HG02759 (cell line): ENCODE results near the gene OSBPL8.
"Not testable (repeated sequence)": the region's sequence is repeated elsewhere in the genome, so short reads cannot be mapped to it uniquely, and the experiment has no call there.

Source experiments
- ATAC-seq: cut with Tn5 transposase; IDR thresholded peaks from one replicate; pipeline ENCODE4 v1.9.1; 2021; ENCODE audit warnings: mild to moderate bottlenecking, moderate library complexity; ENCODE audit not compliant: unreplicated experiment

The OSBPL8 gene

GRCh38 chr12:76422543-76423438 lies 136.8 kb downstream of the OSBPL8 start:
- ATAC-seq: no peak

- ATAC-seq: no peak
Observed at GRCh38 chr12:76422154-76422542, 137.4 kb downstream of the OSBPL8 start.

- ATAC-seq: no peak
Observed at GRCh38 chr12:76421046-76421445, 138.5 kb downstream of the OSBPL8 start.

- ATAC-seq: no peak
Observed at GRCh38 chr12:76420222-76420621, 139.3 kb downstream of the OSBPL8 start.

- no peak for ATAC-seq
Observed at GRCh38 chr12:76417116-76417515, 142.5 kb downstream of the OSBPL8 start.

- no peak for ATAC-seq
Observed at GRCh38 chr12:76413121-76413520, 146.4 kb downstream of the OSBPL8 start.

GRCh38 chr12:76410781-76411180 lies 148.8 kb downstream of the OSBPL8 start:
- no peak for ATAC-seq

GRCh38 chr12:76410371-76410770 lies 149.2 kb downstream of the OSBPL8 start:
- no peak for ATAC-seq

GRCh38 chr12:76409074-76409473 lies 150.5 kb downstream of the OSBPL8 start:
- ATAC-seq: no peak

- ATAC-seq: no peak
Observed at GRCh38 chr12:76407710-76408109, 151.9 kb downstream of the OSBPL8 start.

GRCh38 chr12:76402259-76402658 lies 157.3 kb downstream of the OSBPL8 start:
- no peak for ATAC-seq

GRCh38 chr12:76400136-76400535 lies 159.4 kb downstream of the OSBPL8 start:
- no peak for ATAC-seq

GRCh38 chr12:76399040-76399439 lies 160.5 kb downstream of the OSBPL8 start:
- ATAC-seq: no peak

GRCh38 chr12:76398106-76398505 lies 161.5 kb downstream of the OSBPL8 start:
- ATAC-seq: no peak

- ATAC-seq: no peak
Observed at GRCh38 chr12:76391461-76391860, 168.1 kb downstream of the OSBPL8 start.

GRCh38 chr12:76387614-76388013 lies 172.0 kb downstream of the OSBPL8 start:
- no peak for ATAC-seq

GRCh38 chr12:76384560-76384959 lies 175.0 kb downstream of the OSBPL8 start:
- ATAC-seq: no peak

GRCh38 chr12:76383988-76384387 lies 175.6 kb downstream of the OSBPL8 start:
- no peak for ATAC-seq

GRCh38 chr12:76379261-76379660 lies 180.3 kb downstream of the OSBPL8 start:
- no peak for ATAC-seq

GRCh38 chr12:76376876-76377275 lies 182.7 kb downstream of the OSBPL8 start:
- not testable (repeated sequence) for ATAC-seq

GRCh38 chr12:76375939-76376338 lies 183.6 kb downstream of the OSBPL8 start:
- no peak for ATAC-seq

- no peak for ATAC-seq
Observed at GRCh38 chr12:76375470-76375869, 184.1 kb downstream of the OSBPL8 start.
